ENCODE measurements around the gene SHF. TPM values are rescaled to one million over a fixed set of nuclear protein-coding genes. Genes with fewer than 3 reads are reported as not detected.
A peak's percentile ranks its signal among the peaks of the same experiment; 100 is the strongest.

SHF gene
- total RNA-seq, 2 donors from 2014 or later: 42.0 to 53.8 TPM

DNA sequence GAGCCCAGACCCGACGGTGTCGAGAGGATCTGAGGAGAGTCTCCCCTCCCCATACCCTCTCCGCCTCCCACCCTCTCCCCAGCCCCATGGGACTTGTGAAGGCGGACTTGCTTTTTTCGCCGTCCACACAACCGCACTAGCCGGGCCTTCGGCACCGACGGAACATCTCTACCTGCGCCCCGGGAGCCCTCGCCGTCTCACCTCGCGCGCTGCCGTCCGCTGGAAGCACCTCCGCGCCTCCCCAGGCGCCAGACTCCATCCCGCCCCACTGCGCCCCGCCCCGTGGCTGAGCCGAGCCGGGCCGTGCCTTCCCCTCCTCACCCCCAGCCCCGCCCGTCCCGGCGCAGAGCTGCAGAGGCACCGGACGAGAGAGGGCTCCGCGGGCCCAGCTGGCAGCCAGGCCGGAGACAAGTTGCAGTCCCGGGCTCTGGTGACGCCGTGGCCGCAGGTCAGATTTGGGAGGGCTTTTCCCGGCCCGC lies 58.1 kb downstream of the SHF start, which contains the start of the genes DUOX1 and DUOXA1:
DUOX1 (plus strand) TSS at position 344 of the 479 bp plus-strand sequence. CDS start 1,973 bp downstream, outside the sequence.
DUOXA1 (minus strand) TSS at position 229 of the 479 bp plus-strand sequence. CDS start 6,865 bp downstream, outside the sequence.
- Histone ChIP-seq H3K9me3 (ENCODE audit: control insufficient read depth, low read length) (no peaks in the 10 kb centered on the region), H3K4me1 (ENCODE audit: control insufficient read depth, insufficient read depth, low read length) (peaks cover 3% of the 10 kb centered on the region), H3K27me3 (ENCODE audit: control insufficient read depth, insufficient read depth, low read length, poor library complexity, severe bottlenecking) (peaks cover 100% of the 10 kb centered on the region), H3K9ac (ENCODE audit: extremely low read depth, low read length, poor library complexity, severe bottlenecking) (no peak within 1 kb of the TSS), H3K36me3 (ENCODE audit: control insufficient read depth, insufficient read depth, low read length) (no peaks in the 10 kb centered on the region), H3K27ac (ENCODE audit: low read depth, low read length) (no peak within 1 kb of the TSS), H3K4me3 (ENCODE audit: low read length) (peak within 1 kb of the TSS; percentile 60)
- TF ChIP-seq, protein P1, sequence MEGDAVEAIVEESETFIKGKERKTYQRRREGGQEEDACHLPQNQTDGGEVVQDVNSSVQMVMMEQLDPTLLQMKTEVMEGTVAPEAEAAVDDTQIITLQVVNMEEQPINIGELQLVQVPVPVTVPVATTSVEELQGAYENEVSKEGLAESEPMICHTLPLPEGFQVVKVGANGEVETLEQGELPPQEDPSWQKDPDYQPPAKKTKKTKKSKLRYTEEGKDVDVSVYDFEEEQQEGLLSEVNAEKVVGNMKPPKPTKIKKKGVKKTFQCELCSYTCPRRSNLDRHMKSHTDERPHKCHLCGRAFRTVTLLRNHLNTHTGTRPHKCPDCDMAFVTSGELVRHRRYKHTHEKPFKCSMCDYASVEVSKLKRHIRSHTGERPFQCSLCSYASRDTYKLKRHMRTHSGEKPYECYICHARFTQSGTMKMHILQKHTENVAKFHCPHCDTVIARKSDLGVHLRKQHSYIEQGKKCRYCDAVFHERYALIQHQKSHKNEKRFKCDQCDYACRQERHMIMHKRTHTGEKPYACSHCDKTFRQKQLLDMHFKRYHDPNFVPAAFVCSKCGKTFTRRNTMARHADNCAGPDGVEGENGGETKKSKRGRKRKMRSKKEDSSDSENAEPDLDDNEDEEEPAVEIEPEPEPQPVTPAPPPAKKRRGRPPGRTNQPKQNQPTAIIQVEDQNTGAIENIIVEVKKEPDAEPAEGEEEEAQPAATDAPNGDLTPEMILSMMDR (conservative IDR thresholded peaks at IDR 0.05): no peak
- no peak within 1 kb of the TSS for H3K27ac Mint-ChIP-seq
- peaks cover 95% of the 10 kb centered on the region for H3K27me3 Mint-ChIP-seq (ENCODE audit: insufficient read depth)
- WGBS, 2 experiments (ENCODE audit: insufficient coverage in 1 of 2, insufficient read length in 1 of 2): 13 to 15% methylated on average over 9 to 46 of the region's 46 CpGs
- peak within 1 kb of the TSS; percentile 51 for H3K4me3 Mint-ChIP-seq
- H3K36me3 Mint-ChIP-seq (ENCODE audit: low read depth): no peaks in the 10 kb centered on the region
- peaks cover 5% of the 10 kb centered on the region for H3K4me1 Mint-ChIP-seq
- H3K9me3 Mint-ChIP-seq: no peaks in the 10 kb centered on the region
- DNase-seq: peak; percentile 88

GRCh38 chr15:45128971-45129639 lies 58.7 kb downstream of the SHF start:
- Histone ChIP-seq H3K27ac (ENCODE audit: low read depth, low read length) (no peak overlapping the region), H3K36me3 (ENCODE audit: control insufficient read depth, insufficient read depth, low read length) (no peaks in the 10 kb centered on the region), H3K4me1 (ENCODE audit: control insufficient read depth, insufficient read depth, low read length) (peaks cover 3% of the 10 kb centered on the region), H3K4me3 (ENCODE audit: low read length) (peak overlapping the region; percentile 60), H3K9ac (ENCODE audit: extremely low read depth, low read length, poor library complexity, severe bottlenecking) (no peak overlapping the region), H3K27me3 (ENCODE audit: control insufficient read depth, insufficient read depth, low read length, poor library complexity, severe bottlenecking) (peaks cover 100% of the 10 kb centered on the region), H3K9me3 (ENCODE audit: control insufficient read depth, low read length) (no peaks in the 10 kb centered on the region)
- Mint-ChIP-seq H3K27ac (no peak overlapping the region), H3K9me3 (no peaks in the 10 kb centered on the region), H3K4me3 (peak overlapping the region; percentile 51), H3K36me3 (ENCODE audit: low read depth) (no peaks in the 10 kb centered on the region), H3K27me3 (ENCODE audit: insufficient read depth) (peaks cover 94% of the 10 kb centered on the region), H3K4me1 (peaks cover 5% of the 10 kb centered on the region)
- DNase-seq: peak; percentile 73
- TF ChIP-seq, protein P1 (conservative IDR thresholded peaks at IDR 0.05): no peak
- WGBS, 2 experiments (ENCODE audit: insufficient coverage in 1 of 2, insufficient read length in 1 of 2): 15 to 19% methylated on average over 18 to 47 of the region's 47 CpGs

DNA sequence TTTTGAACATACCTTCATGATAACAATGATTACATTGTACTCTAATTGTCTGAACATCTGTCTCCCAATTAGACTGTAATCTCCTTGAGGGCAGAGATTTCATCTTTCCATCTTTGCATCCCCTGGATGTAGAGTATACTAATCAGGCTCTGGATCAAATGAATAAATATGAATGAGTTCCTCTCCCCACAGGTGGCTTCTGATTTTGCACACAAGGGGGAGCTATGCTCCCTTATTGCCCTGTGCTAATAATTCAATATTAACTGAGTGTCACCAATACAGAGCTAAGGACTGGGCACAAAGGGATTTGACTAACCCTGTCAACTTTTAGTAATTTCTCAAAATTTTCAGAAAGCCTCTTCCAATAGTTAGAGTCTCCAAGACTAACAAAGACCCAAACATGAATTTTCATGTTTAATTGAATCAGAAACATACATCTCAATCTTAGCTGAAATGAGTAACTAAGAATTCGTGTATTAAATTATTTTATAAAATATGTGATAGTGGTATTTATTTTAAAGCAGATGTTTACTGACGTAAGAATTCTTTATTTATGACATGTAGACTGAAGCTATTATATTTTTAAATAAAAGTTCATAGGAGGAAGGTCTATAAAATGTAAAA lies 61.1 kb downstream of the SHF start:
- Mint-ChIP-seq H3K27me3 (ENCODE audit: insufficient read depth) (peaks cover 91% of the 10 kb centered on the region), H3K4me1 (peaks cover 5% of the 10 kb centered on the region), H3K4me3 (no peak overlapping the region), H3K27ac (no peak overlapping the region), H3K36me3 (ENCODE audit: low read depth) (no peaks in the 10 kb centered on the region), H3K9me3 (no peaks in the 10 kb centered on the region)
- peak; percentile 62 for DNase-seq
- H3K27ac ChIP-seq (ENCODE audit: low read depth, low read length): no peak overlapping the region
- peaks cover 3% of the 10 kb centered on the region for H3K4me1 ChIP-seq (ENCODE audit: control insufficient read depth, insufficient read depth, low read length)
- no peaks in the 10 kb centered on the region for H3K9me3 ChIP-seq (ENCODE audit: control insufficient read depth, low read length)
- H3K4me3 ChIP-seq (ENCODE audit: low read length): no peak overlapping the region
- TF ChIP-seq, protein P1 (conservative IDR thresholded peaks at IDR 0.05): peak; percentile 83
- 83% methylated on average over 1 of the region's 2 CpGs for WGBS, 2 experiments (ENCODE audit: insufficient coverage in 1 of 2, insufficient read length in 1 of 2)
- H3K27me3 ChIP-seq (ENCODE audit: control insufficient read depth, insufficient read depth, low read length, poor library complexity, severe bottlenecking): peaks cover 97% of the 10 kb centered on the region
- no peak overlapping the region for H3K9ac ChIP-seq (ENCODE audit: extremely low read depth, low read length, poor library complexity, severe bottlenecking)
- no peaks in the 10 kb centered on the region for H3K36me3 ChIP-seq (ENCODE audit: control insufficient read depth, insufficient read depth, low read length)

All from endodermal cell (in vitro differentiated cells).